Testis (tissue), 2 donors: ENCODE results near the gene TBC1D7.

Experiments used
- CTCF ChIP-seq, 3 experiments: fragments of 450-650 bp in 2 of 3; fragments of 200-600 bp in 1 of 3; sonication (generic) in 1 of 3; IDR thresholded peaks; one replicate each; pipeline ENCODE4 v1.5.1; 2016 to 2019; ENCODE audit warnings: antibody characterized with exemption in 3 of 3, mild to moderate bottlenecking in 2 of 3, moderate library complexity in 1 of 3
- POLR2A ChIP-seq: fragments of 450-650 bp; IDR thresholded peaks from one replicate; pipeline ENCODE4 v1.6.1; 2017; ENCODE audit warnings: antibody characterized with exemption, mild to moderate bottlenecking, moderate library complexity

GRCh38 chr6:13256266-13257001 is 71.9 kb downstream of the TBC1D7 start:
- no peak for TF ChIP-seq CTCF (IDR thresholded peaks at IDR 0.05)
- no peak for TF ChIP-seq POLR2A
